GM23248 (cell line): ENCODE data around the gene LGR5. TPM values are rescaled to one million over a fixed set of nuclear protein-coding genes. Genes with fewer than 3 reads are reported as not detected.

Experiments used
- DNase-seq: peaks from one replicate; pipeline ENCODE4 v3.0.0-alpha.2; 2015
- H2AFZ ChIP-seq: fragments of 200-600 bp; sonication (generic); 2 replicates; pipeline ENCODE4 v1.6.1; 2016; ENCODE audit warnings: antibody characterized with exemption
- H3F3A ChIP-seq: fragments of 200-600 bp; sonication (generic); 2 replicates; pipeline ENCODE4 v1.6.1; 2016; ENCODE audit warnings: mild to moderate bottlenecking, antibody characterized with exemption, mixed run types; ENCODE audit not compliant: insufficient read depth
- H3K27ac ChIP-seq: fragments of 200-600 bp; sonication (generic); 2 replicates; pipeline ENCODE4 v1.5.1; 2016; ENCODE audit warnings: mild to moderate bottlenecking
- H3K27me3 ChIP-seq: fragments of 200-600 bp; sonication (generic); replicated peaks from 2 replicates; pipeline ENCODE4 v1.6.1; 2016; ENCODE audit warnings: mild to moderate bottlenecking; ENCODE audit not compliant: insufficient read depth
- H3K36me3 ChIP-seq: fragments of 200-600 bp; sonication (generic); 2 replicates; pipeline ENCODE4 v1.6.1; 2016; ENCODE audit warnings: low read depth, mild to moderate bottlenecking
- H3K4me1 ChIP-seq: fragments of 200-600 bp; sonication (generic); 2 replicates; pipeline ENCODE4 v1.6.1; 2016; ENCODE audit warnings: mild to moderate bottlenecking; ENCODE audit not compliant: insufficient read depth
- H3K4me2 ChIP-seq: fragments of 200-600 bp; sonication (generic); one replicate; pipeline ENCODE4 v1.6.1; 2016; ENCODE audit warnings: mild to moderate bottlenecking; ENCODE audit not compliant: unreplicated experiment
- H3K4me3 ChIP-seq: fragments of 200-600 bp; sonication (generic); 2 replicates; pipeline ENCODE4 v1.5.1; 2016; ENCODE audit warnings: mild to moderate bottlenecking
- H3K79me2 ChIP-seq: fragments of 200-600 bp; sonication (generic); 2 replicates; pipeline ENCODE4 v1.6.1; 2016; ENCODE audit warnings: mild to moderate bottlenecking; ENCODE audit not compliant: insufficient read depth
- H3K9ac ChIP-seq: fragments of 200-600 bp; sonication (generic); 2 replicates; pipeline ENCODE4 v1.6.1; 2016; ENCODE audit warnings: mild to moderate bottlenecking
- H3K9me2 ChIP-seq: fragments of 200-600 bp; sonication (generic); 2 replicates; pipeline ENCODE4 v1.6.1; 2016; ENCODE audit warnings: mixed run types, mild to moderate bottlenecking, moderate library complexity; ENCODE audit not compliant: insufficient read depth
- H3K9me3 ChIP-seq: fragments of 200-600 bp; sonication (generic); one replicate; pipeline ENCODE4 v1.6.1; 2017; ENCODE audit warnings: low read depth
- H4K20me1 ChIP-seq: fragments of 200-600 bp; sonication (generic); 2 replicates; pipeline ENCODE4 v1.6.0; 2016; ENCODE audit not compliant: insufficient read depth
- EZH2 ChIP-seq: fragments of 200-600 bp; sonication (generic); IDR thresholded peaks from 2 replicates; pipeline ENCODE4 v1.6.1; 2018; ENCODE audit warnings: antibody characterized with exemption, mild to moderate bottlenecking; ENCODE audit not compliant: insufficient read depth, poor library complexity, severe bottlenecking
- EZH2phosphoT487 ChIP-seq: fragments of 200-600 bp; sonication (generic); IDR thresholded peaks from 2 replicates; pipeline ENCODE4 v1.6.1; 2018; ENCODE audit warnings: antibody characterized with exemption, moderate library complexity, mild to moderate bottlenecking, low read depth; ENCODE audit not compliant: insufficient read depth
- WGBS, 2 experiments: methylation state at CpG; one replicate each; pipeline ENCODE4 v1.1.6; 2015 to 2017; ENCODE audit warnings: low lambda C conversion rate in 2 of 2, low coverage in 1 of 2; ENCODE audit errors: missing lambda C conversion rate in 2 of 2; 5-methylcytosine and 5-hydroxymethylcytosine counted together
- in situ Hi-C: fragments of 300-500 bp; cut with MboI; formaldehyde crosslinking; loops from 2 replicates; pipeline ENCODE4 v1.15.0; 2020
- polyA plus RNA-seq: library from polyadenylated mRNA; unstranded; fragments of >200 nt; fragmentation: Nextera tagmentation; extraction: Ambion mirVana; gene quantifications from 2 replicates; pipeline ENCODE4 v1.2.1, GENCODE V29; 2016
- total RNA-seq: library from RNA; depleted of rRNA; stranded (reverse); fragments of >200 nt; shearing (Covaris generic); gene quantifications from 2 replicates; pipeline ENCODE4 v1.2.3, GENCODE V29; 2014

LGR5 gene
- total and polyA plus RNA-seq, 2 experiments from 2014 or later = not detected

DNA sequence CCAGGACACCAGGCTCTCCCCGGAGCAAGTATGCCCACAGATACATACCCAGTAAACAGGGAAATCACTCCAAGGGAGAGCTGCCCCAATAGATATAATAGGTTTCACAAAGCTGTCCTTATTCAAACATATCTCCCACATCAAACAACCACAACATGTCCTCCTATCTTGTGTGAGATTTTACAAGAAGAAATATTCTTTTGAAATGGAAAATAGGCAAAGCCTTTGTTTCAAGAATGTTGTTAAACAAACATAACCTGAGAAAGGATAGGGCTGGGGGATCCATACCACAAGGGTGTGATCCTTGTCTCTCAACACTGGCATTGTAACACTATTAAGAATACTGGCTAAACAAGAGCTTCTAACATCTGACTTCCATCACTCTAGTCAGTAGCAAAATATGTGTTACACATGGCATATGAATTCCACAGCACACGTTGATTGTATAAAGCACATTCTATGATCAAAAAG, 32.9 kb downstream of the LGR5 start:
- Histone ChIP-seq H3K79me2 (no peaks in the 10 kb centered on the region), H3K9me3 (no peaks in the 10 kb centered on the region), H3K4me1 (peaks cover 33% of the 10 kb centered on the region), H2AFZ (peak overlapping the region; percentile 46; the same call in 1 of the 2 replicates), H3K9ac (no peak overlapping the region), H4K20me1 (no peaks in the 10 kb centered on the region), H3F3A (peaks cover 6% of the 10 kb centered on the region), H3K4me2 (peak overlapping the region; percentile 23), H3K4me3 (no peak overlapping the region), H3K36me3 (no peaks in the 10 kb centered on the region), H3K9me2 (no peaks in the 10 kb centered on the region), H3K27me3 (no peaks in the 10 kb centered on the region), H3K27ac (no peak overlapping the region)
- whole genome bisulfite sequencing, 2 experiments = 40 to 51% methylated on average over 2 of the region's 2 CpGs
- DNase-seq = peak; percentile 28
- in situ Hi-C loops = no loop called here
- TF ChIP-seq EZH2phosphoT487 (no peak), EZH2 (no peak)

DNA sequence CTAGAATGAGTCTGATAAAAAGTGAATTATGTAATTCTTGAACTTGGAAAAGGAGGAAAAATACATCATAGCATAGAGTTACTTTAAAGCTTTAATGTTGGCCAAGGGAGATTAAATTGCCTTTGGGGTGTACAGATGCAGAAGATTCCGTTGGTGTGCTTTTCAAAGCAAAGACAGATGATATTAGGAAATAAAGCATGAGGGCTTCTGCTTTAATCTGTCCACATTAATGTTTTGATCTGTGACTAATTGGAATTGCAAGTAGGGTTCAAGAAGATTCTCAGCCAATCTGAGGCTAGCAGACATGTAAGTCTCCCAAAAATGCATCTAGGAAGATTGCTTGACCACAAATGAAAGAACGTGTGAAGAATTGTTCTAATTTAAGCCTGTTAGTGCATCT, 35.2 kb downstream of the LGR5 start:
- H3K9ac ChIP-seq = no peak overlapping the region
- in situ Hi-C loops = no loop called here
- H3K4me3 ChIP-seq = no peak overlapping the region
- no peaks in the 10 kb centered on the region for H3K27me3 ChIP-seq
- 26 to 38% methylated on average over 2 of the region's 2 CpGs for WGBS, 2 experiments
- H3K4me1 ChIP-seq = peaks cover 33% of the 10 kb centered on the region
- H3K9me2 ChIP-seq = no peaks in the 10 kb centered on the region
- no peaks in the 10 kb centered on the region for H3K79me2 ChIP-seq
- no peak overlapping the region for H3K27ac ChIP-seq
- no peak overlapping the region for H2AFZ ChIP-seq
- H3K9me3 ChIP-seq = no peaks in the 10 kb centered on the region
- H3F3A ChIP-seq = peaks cover 6% of the 10 kb centered on the region
- H3K4me2 ChIP-seq = no peak overlapping the region
- TF ChIP-seq EZH2 (no peak), EZH2phosphoT487 (no peak)
- no peaks in the 10 kb centered on the region for H4K20me1 ChIP-seq
- H3K36me3 ChIP-seq = no peaks in the 10 kb centered on the region
- peak; percentile 1 for DNase-seq

DNA sequence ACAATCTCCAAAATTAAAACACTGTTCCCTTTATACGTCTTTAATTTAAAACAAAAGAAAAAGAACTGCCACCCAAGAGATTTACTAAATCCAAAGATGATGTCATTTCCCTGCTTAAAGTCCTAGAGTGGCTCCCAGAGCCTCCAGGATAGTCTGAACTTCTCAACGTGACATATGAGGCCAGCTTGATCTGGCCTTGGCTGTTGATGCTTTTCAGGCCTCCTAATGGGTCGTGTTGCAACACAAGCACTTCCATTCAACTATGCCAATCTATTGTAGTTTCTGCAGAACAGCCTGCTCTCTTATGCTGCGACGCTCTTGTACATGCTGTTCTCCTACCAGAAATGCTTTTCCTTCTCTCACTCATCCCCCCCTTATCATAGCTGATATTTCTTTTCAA, 35.7 kb downstream of the LGR5 start:
- Histone ChIP-seq H3K9ac (no peak overlapping the region), H4K20me1 (no peaks in the 10 kb centered on the region), H3K27me3 (no peaks in the 10 kb centered on the region), H3K4me2 (no peak overlapping the region), H3K4me3 (no peak overlapping the region), H3K36me3 (no peaks in the 10 kb centered on the region), H3K27ac (no peak overlapping the region), H3K9me2 (no peaks in the 10 kb centered on the region), H2AFZ (no peak overlapping the region), H3K79me2 (no peaks in the 10 kb centered on the region), H3K9me3 (no peaks in the 10 kb centered on the region), H3K4me1 (peaks cover 33% of the 10 kb centered on the region), H3F3A (peaks cover 6% of the 10 kb centered on the region)
- TF ChIP-seq EZH2phosphoT487 (no peak), EZH2 (no peak)
- peak; percentile 61 for DNase-seq
- 23 to 26% methylated on average over 5 of the region's 5 CpGs for WGBS, 2 experiments
- in situ Hi-C loops = no loop called here

GRCh38 chr12:71476513-71476912, 36.9 kb downstream of the LGR5 start:
- no peaks in the 10 kb centered on the region for H4K20me1 ChIP-seq
- no peaks in the 10 kb centered on the region for H3K9me3 ChIP-seq
- no peaks in the 10 kb centered on the region for H3K27me3 ChIP-seq
- H3K9ac ChIP-seq = no peak overlapping the region; the same call in 1 of the 2 replicates
- no peaks in the 10 kb centered on the region for H3K36me3 ChIP-seq
- 0% methylated on average over 3 of the region's 3 CpGs for WGBS, 2 experiments
- peak; percentile 88 for DNase-seq
- H2AFZ ChIP-seq = no peak overlapping the region
- TF ChIP-seq EZH2phosphoT487 (no peak), EZH2 (no peak)
- peaks cover 33% of the 10 kb centered on the region for H3K4me1 ChIP-seq
- H3K4me2 ChIP-seq = peak overlapping the region; percentile 62
- 0 out of 2 replicates have a peak overlapping the region, but pooled peaks have one; percentile 21 for H3K4me3 ChIP-seq
- H3K27ac ChIP-seq = peak overlapping the region; percentile 35; the same call in 1 of the 2 replicates
- H3F3A ChIP-seq = peaks cover 6% of the 10 kb centered on the region
- no peaks in the 10 kb centered on the region for H3K9me2 ChIP-seq
- H3K79me2 ChIP-seq = no peaks in the 10 kb centered on the region
- in situ Hi-C loops = no loop called here

DNA sequence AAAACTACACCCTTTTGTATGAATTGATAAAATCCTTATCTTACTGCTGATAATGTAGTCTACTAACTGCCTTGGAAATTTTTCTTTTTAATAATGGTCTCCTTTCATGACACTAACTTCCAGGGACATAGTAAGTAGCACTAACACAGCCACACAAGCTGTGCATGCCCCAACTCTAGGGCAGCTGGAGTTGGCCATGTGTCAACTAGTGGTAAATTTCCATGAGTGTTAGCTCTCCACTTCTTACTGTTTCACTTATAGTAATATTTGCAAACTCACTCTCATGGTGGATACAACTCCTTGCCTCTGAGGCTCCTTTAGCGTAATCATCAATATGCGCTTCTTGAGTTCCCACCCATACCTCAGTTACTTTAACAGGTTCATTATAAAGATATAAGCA, 38.0 kb downstream of the LGR5 start:
- Histone ChIP-seq H3K9ac (no peak overlapping the region), H3K4me1 (peaks cover 29% of the 10 kb centered on the region), H3K9me2 (no peaks in the 10 kb centered on the region), H3F3A (peaks cover 6% of the 10 kb centered on the region), H2AFZ (no peak overlapping the region), H3K4me2 (no peak overlapping the region), H3K36me3 (no peaks in the 10 kb centered on the region), H3K79me2 (no peaks in the 10 kb centered on the region), H3K4me3 (no peak overlapping the region), H3K27me3 (no peaks in the 10 kb centered on the region), H4K20me1 (no peaks in the 10 kb centered on the region), H3K9me3 (no peaks in the 10 kb centered on the region), H3K27ac (no peak overlapping the region)
- 94 to 96% methylated on average over 2 of the region's 2 CpGs for WGBS, 2 experiments
- no peak for TF ChIP-seq EZH2
- no peak for TF ChIP-seq EZH2phosphoT487
- DNase-seq = peak; percentile 4
- in situ Hi-C loops = no loop called here
